NCI-H2227 (cell line): ENCODE results near the gene SF3B1.
"Not testable (repeated sequence)": the region's sequence is repeated elsewhere in the genome, so short reads cannot be mapped to it uniquely, and the experiment has no call there.

ENCODE experiments used
- DNase-seq: peaks from one replicate; lab custom pipeline; 2025; ENCODE audit not compliant: unreplicated experiment; lab: John Stamatoyannopoulos, UW

The SF3B1 gene

GRCh38 chr2:197379308-197379917 lies 55.4 kb downstream of the SF3B1 start:
- DNase-seq, result not testable (repeated sequence)

DNA sequence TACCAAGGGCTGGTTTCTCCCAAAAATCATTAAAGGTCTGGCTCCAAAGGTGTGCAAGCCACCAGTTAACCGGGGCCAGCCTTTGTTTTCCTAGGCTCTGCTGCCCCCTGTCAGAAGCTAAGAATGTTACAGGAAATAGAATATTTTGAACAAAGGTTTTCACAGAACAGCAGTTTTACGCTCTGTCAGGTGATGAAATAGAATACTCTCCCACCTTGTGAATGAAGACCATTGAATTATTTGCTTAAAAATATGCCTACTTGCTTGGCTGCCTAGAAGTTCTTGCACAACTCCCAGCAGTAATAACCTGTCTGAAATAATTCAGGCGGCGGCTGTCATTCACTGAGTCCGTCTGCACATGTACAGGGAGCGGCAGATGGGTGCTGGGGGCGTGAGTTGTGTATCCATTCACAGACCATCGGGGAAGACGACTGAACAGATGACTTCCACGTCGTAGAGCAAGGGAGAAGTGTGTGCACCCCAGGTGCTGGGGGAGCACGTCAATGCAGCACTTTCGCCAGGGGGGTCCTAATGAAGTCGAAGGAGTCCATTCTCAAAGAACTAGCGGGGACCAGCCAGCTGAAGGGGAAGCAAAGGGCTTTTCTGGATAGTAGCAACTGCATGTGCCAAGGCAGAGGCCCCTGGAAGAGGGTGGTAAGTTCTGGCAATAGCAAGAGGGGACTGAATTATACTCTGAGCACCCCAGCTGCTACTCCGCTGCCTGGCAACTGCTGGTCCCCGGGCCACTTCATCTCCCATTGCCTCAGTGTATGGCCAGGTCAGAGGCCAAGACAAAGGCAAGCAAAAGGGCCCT lies 56.1 kb downstream of the SF3B1 start:
- peak; percentile 83 for DNase-seq

DNA sequence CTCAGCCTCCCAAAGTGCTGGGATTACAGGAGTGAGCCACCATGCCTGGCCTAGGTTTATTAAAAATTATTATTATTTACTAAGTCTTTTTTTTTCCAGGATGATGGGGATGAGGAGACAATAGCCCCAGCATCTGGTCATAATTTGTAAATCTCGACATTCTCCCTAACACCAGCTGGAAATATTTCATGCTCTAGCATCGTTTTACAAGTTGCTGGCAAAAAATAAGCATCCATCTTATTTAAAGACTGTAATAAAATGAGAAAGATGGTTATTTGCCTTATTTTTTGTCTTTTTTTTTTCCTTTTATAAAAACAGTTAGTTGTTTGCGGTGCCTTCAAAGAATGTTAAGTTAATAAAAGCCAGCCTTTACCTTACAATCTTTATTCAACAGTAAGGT lies 56.7 kb downstream of the SF3B1 start:
- no peak for DNase-seq

DNA sequence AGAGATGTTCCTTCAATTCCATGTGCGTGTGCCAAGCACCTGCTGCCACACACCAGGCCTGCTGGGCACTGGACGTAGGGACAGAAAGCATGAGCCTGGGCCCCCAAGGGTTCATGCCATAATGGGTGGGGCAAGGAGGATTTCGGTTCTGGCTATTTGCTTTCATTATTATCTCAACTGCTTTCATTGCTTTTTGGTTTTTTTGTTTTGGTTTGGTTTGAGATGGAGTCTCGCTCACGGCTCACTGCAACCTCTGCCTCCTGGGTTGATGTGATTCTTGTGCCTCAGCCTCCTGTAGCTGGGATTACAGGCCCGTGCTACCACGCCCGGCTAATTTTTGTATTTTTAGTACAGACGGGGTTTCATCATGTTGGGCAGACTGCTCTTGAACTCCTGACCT lies 57.2 kb downstream of the SF3B1 start:
- DNase-seq, result no peak

- DNase-seq, result no peak
Observed at GRCh38 chr2:197372592-197372991, 62.2 kb downstream of the SF3B1 start.

DNA sequence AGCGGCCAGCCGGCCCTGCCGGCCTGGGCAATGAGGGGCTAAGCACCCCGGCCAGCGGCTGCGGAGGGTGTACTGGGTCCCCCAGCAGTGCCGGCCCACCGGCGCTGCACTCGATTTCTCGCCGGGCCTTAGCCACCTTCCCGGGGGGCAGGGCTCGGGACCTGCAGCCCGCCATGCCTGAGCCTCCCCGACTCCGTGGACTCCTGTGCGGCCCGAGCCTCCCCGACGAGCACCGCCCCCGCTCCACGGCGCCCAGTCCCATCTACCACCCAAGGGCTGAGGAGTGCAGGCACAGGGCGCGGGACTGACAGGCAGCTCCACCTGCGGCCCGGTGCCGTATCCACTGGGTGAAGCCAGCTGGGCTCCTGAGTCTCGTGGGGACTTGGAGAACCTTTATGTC lies 64.2 kb downstream of the SF3B1 start:
- DNase-seq, result not testable (repeated sequence)

GRCh38 chr2:197369933-197370320 lies 64.9 kb downstream of the SF3B1 start:
- no peak for DNase-seq

GRCh38 chr2:197369228-197369932 lies 65.4 kb downstream of the SF3B1 start:
- DNase-seq, result no peak

DNA sequence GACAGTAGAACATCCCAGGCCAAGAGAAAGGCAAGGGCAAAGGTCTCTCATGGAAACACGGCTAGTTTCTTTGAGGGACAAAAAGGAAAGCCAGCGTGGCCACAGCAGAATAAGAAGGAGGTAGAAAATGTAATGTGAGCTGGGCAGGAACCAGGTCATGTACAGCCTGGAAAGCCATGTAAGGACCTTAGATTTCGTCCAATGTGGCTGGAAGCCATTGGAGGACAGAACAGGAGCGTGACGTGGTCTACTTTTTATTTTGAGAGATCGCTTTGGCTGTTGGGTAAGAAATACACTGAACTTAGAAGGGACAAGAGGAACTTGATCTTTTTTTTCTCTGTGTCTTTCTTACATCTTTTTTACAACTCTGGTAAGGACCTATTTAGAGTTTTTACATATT lies 66.4 kb downstream of the SF3B1 start:
- DNase-seq, result no peak

DNA sequence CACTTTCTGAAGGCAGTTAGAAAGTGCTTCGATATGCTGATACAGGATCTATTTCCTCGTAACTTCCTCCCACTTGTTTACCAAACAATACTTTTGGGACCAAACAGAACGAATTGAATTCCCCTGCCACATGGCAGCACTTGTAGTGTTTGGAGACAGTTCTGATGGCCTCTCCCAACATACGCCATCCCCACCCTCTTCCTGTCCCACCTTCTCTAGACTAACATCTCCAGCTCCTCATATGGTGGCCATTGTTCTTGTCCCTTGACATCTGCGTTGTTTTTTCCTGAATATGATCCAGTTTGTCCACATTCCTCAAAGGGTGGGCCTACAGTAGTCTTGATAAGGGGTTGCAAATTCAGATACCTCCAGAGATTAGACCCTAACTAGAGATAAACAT lies 70.8 kb downstream of the SF3B1 start:
- DNase-seq, result no peak

DNA sequence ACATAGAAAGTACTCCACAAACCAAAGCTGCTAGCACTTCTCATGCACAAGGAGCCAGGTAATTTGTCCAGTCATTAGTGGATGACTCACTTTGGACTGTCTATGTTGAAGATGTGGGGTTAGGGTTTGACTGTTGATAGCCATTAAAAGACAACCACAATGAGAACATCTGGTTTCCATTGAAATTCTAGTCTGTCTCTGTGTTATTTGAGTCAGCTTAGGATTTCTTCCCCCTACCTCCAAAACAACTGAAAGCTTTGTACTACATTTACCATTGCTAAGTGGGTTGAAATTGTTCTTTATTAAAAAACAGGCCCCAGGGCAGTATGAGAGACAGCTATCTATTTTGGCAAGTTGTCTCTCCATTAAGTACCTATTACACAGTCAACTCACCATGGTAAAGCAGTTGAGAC lies 74.1 kb downstream of the SF3B1 start:
- DNase-seq, result no peak

DNA sequence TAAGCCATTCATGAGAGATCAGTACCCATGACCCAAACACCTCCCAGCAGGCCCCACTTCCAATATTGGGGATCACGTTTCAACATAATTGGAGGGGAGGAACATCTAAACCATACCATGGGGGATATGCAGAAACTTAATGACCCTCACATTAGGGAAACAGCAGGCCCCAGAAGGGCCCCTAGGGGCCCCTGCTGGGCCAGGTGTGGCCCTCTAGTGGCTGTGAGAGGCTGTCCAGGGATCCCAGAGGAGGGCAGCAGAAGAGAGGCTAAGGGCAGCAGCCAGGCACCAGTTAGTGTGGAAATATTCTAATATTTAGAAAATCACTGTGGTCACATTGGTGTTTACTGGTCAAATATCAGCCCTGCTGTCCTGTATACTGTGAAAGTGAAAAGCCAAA lies 75.0 kb downstream of the SF3B1 start:
- DNase-seq, result no peak

DNA sequence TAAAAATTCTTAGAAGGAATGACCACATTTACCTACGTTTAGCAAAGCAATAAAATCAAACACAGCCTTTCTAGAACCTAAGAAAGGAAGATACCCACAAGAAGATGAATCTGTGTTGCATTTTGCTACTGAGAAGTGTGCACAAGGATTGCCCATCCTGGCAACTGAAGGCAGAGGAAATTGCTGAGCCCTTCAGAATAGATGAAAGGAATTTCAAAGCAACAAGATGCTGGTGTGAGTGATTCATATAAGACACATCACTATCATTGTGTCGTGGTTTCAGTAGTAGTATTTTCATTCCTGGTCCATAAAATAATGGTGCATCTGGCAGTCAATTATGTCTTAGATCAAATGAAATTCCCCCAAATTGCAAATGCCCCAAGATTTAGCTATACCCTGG lies 75.9 kb downstream of the SF3B1 start:
- DNase-seq, result no peak

DNA sequence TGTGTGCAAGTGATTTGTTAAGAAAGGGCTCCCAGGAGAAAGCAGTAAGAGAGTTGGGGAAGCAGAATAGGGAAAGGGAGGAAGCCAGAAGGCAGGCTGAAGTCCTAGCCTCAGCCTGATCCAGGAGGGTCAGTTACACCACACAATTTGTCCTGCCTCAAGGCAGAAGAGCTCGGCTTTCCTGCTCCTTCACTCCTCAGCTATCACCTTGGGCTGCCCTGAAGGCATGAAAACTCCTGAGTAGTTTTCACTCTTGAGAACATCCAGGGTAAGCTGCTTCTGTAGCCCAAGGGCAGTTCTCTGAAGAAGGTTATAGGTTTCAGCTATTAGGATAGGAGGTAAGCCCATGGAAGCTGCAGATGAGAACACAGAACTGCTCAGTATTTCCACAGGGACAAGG lies 76.8 kb downstream of the SF3B1 start:
- DNase-seq, result no peak

GRCh38 chr2:197356136-197356535 lies 78.7 kb downstream of the SF3B1 start:
- DNase-seq, result peak; percentile 27

DNA sequence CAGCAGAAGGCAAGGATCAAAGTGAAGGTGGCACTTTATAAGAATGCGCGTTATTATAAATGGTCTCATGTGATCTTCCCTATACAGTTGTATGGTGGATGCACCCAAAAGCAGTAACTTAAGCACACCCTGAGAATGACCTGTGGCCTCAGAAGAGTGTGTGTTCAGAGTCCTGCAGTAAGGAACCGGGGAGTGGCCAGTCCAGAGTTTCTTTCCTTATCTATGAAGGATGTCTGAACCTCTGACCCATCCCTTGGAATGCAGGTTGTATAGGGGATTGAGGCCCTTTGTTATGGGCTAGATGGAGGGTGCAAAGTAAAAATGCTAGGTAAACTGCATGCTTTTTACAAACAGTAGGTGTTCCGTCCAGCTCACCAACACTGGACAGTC lies 80.7 kb downstream of the SF3B1 start:
- DNase-seq, result no peak

GRCh38 chr2:197353393-197354168 lies 81.2 kb downstream of the SF3B1 start:
- no peak for DNase-seq

GRCh38 chr2:197349699-197350098 lies 85.1 kb downstream of the SF3B1 start:
- no peak for DNase-seq

GRCh38 chr2:197348721-197349360 lies 86.0 kb downstream of the SF3B1 start:
- no peak for DNase-seq

DNA sequence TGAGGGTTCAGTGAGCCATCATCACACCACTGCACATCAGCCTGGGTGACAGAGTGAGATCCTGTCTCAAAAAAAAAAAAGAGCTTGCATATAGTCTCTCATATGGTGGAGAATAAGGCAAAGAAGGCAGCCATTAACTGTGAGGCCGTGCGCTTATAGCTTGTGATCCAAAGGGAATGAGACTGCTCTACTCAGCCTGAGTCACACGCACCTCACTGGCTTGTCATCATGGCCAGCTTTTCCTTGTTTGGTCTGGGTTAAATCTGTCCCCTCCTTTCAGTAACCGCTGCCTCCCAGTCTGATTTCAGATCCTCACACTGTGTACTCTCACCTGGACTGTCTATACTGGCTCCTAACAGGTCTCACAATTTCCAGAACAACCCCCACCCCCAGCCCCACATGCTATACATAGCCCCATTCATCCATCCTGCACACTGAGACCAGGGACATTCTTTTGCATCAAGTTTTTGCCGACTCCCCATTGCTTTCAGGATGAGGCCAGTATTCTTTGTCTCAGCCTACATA lies 88.9 kb downstream of the SF3B1 start:
- DNase-seq, result no peak

DNA sequence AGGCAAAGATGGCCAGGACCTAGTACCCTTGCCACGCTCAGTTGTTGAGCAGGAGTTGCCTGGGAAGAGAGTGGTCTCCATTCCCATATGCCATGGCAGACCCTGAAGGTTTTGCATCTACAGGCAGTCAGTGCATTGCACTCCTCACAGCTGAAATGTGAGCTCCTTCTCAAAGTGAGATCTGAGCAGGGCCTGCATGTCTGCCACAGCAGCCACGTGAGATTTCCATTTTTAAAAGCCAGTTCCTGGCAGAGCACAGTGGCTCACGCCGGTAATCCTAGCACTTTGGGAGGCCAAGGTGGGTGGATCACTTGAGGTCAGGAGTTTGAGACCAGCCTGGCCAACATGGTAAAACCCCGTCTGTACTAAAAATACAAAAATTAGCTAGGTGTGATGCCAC lies 90.9 kb downstream of the SF3B1 start:
- DNase-seq, result not testable (repeated sequence)
